WTC11 (cell line): ENCODE data around the gene PIWIL4.

Experiments
- ATF2 ChIP-seq: sonication (generic); formaldehyde crosslinking; IDR thresholded peaks from 2 replicates; pipeline ENCODE4 v1.8.1; 2022; ENCODE audit warnings: low read depth, missing genetic modification reagents, borderline replicate concordance
- CTCF ChIP-seq: fragments of 200-600 bp; IDR thresholded peaks from 2 replicates; pipeline ENCODE4 v1.8.0; 2022; ENCODE audit warnings: antibody characterized with exemption
- TCF7 ChIP-seq: sonication (generic); formaldehyde crosslinking; IDR thresholded peaks from 2 replicates; pipeline ENCODE4 v1.8.0; 2022; ENCODE audit warnings: mild to moderate bottlenecking, low read depth, missing genetic modification reagents, moderate library complexity
- ZNF532 ChIP-seq: fragments of 250-450 bp; sonication (Bioruptor Pico); IDR thresholded peaks from 2 replicates; pipeline ENCODE4 v1.9.0; 2021; ENCODE audit warnings: mild to moderate bottlenecking, borderline replicate concordance

- TF ChIP-seq CTCF (no peak), TCF7 (CRISPR knock-in tag) (no peak), ZNF532 (CRISPR knock-in tag) (no peak), ATF2 (CRISPR knock-in tag) (no peak)
These were observed 88.8 kb downstream of the PIWIL4 start for GRCh38 chr11:94655956-94656355.
